Thymus (tissue), 11 donors: ENCODE results near the gene IGF1R. TPM values are rescaled to one million over a fixed set of nuclear protein-coding genes. Genes with fewer than 3 reads are reported as not detected.

Source experiments
- DNase-seq, 9 donors: peaks; one replicate each; pipeline ENCODE4 v3.0.0-alpha.2; 2013; ENCODE audit warnings: low spot score in 9 of 9, low read depth in 6 of 9, missing footprints in 1 of 9
- H3K27ac ChIP-seq, 2 donors: one replicate each; pipeline ENCODE4 v1.5.1; 2013; ENCODE audit warnings: control low read depth in 1 of 2, low read depth in 1 of 2, low read length in 1 of 2, mild to moderate bottlenecking in 1 of 2, moderate library complexity in 1 of 2
- H3K27me3 ChIP-seq, 2 donors: one replicate each; pipeline ENCODE4 v1.5.1; 2013; ENCODE audit warnings: low read length in 1 of 2; ENCODE audit not compliant: control insufficient read depth in 2 of 2, insufficient read depth in 1 of 2
- H3K36me3 ChIP-seq, 2 donors: one replicate each; pipeline ENCODE4 v1.5.1; 2013; ENCODE audit warnings: low read length in 1 of 2, mild to moderate bottlenecking in 1 of 2, moderate library complexity in 1 of 2; ENCODE audit not compliant: control insufficient read depth in 2 of 2, insufficient read depth in 2 of 2
- H3K4me1 ChIP-seq, 2 donors: one replicate each; pipeline ENCODE4 v1.5.1; 2013; ENCODE audit warnings: low read length in 2 of 2; ENCODE audit not compliant: control insufficient read depth in 2 of 2, insufficient read depth in 2 of 2
- H3K4me3 ChIP-seq, 2 donors: one replicate each; pipeline ENCODE4 v1.5.1; 2013; ENCODE audit warnings: low read length in 2 of 2, control low read depth in 1 of 2, mild to moderate bottlenecking in 1 of 2
- H3K9me3 ChIP-seq, 2 donors: one replicate each; pipeline ENCODE4 v1.5.1; 2013; ENCODE audit warnings: low read length in 1 of 2, mild to moderate bottlenecking in 1 of 2; ENCODE audit not compliant: control insufficient read depth in 2 of 2, insufficient read depth in 1 of 2
- WGBS: extraction: QIAGEN DNeasy Blood & Tissue Kit; methylation state at CpG from one replicate; pipeline ENCODE4 v1.1.7; 2013; 5-methylcytosine and 5-hydroxymethylcytosine counted together
- polyA plus RNA-seq: library from polyadenylated mRNA; stranded (reverse); fragments of 200-250 nt; gene quantifications from one replicate; pipeline ENCODE4 v1.2.3, GENCODE V29; 2013
- total RNA-seq: library from RNA; stranded (reverse); fragments of 120-200 nt; gene quantifications from one replicate; pipeline ENCODE4 v1.2.4, GENCODE V29; 2013
- donor health status: healthy.

IGF1R gene
- total and polyA plus RNA-seq, 2 donors, result 10.0 to 11.0 TPM

DNA sequence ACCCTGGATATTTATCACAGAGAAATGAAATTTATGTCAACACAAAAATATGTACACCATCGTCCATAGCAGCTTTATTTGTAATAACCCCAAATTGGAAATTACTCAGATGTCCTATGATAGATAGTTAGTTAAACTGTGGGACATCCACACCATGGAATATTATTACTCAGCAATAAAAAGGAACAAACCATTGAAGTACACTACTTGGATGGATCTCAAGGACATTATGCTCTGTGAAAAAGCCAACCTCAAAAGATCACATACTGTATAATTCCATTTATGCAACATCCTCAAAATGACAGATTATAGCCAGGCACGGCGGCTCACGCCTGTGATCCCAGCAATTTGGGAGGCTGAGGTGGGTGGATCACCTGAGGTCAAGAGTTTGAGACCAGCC, 246.0 kb downstream of the IGF1R start:
- no peak overlapping the region for H3K4me3 ChIP-seq
- 98% methylated on average over 4 of the region's 4 CpGs for WGBS
- H3K9me3 ChIP-seq, result no peaks in the 10 kb centered on the region
- no peaks in the 10 kb centered on the region for H3K27me3 ChIP-seq
- peaks cover 0 to 6% of the 10 kb centered on the region in 2 donors for H3K4me1 ChIP-seq
- no peak overlapping the region for H3K27ac ChIP-seq
- peaks cover 15 to 32% of the 10 kb centered on the region in 2 donors for H3K36me3 ChIP-seq
- DNase-seq, result no peak

DNA sequence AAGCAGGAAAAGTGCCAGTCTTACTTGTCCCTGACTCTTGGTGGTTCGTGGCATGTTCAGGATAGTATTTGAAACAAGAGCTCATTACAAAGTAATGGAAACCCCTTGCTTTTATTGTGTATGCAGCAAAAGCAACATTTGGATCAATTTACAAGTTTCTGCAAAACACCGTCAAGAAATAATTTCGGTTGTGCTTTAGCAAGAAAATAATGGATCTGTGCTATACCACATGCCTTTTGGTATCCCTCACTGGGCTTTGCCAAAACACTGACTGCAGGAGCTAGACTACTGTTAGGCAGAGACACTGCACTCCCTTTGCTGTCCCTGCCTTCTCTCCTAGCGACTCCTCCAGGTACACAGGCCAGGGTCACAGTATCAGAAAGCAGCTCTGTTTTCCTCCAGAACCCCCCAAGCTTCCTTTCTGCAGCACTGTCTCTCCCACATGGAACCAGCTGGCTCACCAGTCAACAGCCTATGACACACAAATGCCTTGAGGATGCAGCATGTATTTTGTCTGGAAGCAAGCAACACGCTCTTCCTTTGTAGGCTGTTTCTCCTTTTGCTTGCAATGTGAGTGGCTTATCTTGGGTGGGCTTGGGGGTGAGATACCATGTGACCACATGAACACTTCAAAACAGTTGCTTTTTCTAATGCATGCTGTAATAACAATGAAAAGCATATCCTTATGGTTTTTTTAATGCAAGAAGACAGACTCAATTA, 247.8 kb downstream of the IGF1R start:
- Histone ChIP-seq H3K4me3 (no peak overlapping the region), H3K27me3 (no peaks in the 10 kb centered on the region), H3K27ac (peak overlapping the region in 1 of 2 donors; percentile 34), H3K4me1 (peaks cover 0 to 8% of the 10 kb centered on the region in 2 donors), H3K9me3 (no peaks in the 10 kb centered on the region), H3K36me3 (peaks cover 20 to 35% of the 10 kb centered on the region in 2 donors)
- DNase-seq, result no peak
- WGBS, result 84% methylated on average over 5 of the region's 5 CpGs

DNA sequence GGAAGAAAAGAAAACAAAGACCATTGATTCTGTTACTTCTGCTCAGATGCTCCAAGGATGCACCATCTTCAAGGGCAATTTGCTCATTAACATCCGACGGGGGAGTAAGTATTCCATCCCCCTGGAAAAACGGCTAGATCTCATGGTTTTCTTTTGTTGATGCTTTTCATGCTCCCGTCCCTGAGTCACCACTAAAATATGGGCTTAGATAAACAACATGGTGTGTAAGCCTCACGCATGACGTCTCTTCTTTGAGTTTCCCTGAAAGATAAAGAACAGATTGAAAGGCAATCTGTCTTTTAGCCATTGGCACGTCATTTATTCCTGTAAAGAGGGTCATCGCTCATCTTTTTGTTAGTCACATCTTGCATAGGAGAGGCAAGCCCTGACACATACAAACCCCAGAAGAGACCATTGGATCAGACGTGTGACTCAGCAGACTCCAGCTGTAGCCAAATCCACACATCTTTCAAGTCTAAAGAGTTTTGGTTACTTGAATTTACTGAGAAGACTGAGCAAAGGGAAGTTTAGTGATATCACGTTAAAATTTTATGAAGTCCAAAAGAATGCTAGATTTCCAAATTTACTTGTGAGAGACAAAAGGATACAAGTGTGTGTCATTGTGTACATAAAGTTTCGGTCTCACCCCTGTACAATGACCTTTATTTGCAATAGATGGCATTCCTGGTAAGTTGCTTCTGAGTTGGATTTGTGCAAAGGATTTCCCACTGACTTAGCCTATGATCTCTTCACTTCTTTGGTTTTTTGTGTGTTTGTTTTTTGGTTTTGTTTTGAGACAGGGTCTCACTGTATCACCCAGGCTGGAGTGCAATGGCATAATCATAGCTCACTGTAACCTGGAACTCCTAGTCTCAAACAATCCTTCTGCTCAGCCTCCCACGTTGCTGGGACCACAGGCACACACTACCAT, 248.7 kb downstream of the IGF1R start:
- DNase-seq, result no peak
- Histone ChIP-seq H3K27me3 (no peaks in the 10 kb centered on the region), H3K27ac (peak overlapping the region; percentile 46 to 48), H3K36me3 (peaks cover 12 to 29% of the 10 kb centered on the region in 2 donors), H3K4me3 (no peak overlapping the region), H3K9me3 (no peaks in the 10 kb centered on the region), H3K4me1 (peaks cover 4 to 16% of the 10 kb centered on the region in 2 donors)
- 92% methylated on average over 12 of the region's 12 CpGs for WGBS

DNA sequence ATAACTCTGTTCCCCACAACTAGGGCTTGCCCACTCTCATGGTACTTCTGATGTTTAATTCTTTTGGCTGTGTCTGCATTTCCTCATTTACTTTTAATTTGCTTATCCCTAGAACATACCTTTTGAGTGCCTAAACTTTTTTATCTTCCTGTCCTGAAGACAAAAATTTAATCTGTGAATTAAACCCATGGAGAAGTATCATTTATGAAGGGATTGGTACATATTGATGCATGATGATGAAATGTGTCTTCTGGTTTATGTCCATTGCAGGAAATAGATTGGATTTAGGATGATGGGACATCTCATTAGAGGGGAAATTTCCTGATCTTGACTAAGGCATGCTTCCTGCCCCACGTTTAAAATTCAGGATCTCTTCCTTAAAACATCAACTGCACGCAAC, 249.8 kb downstream of the IGF1R start:
- 86% methylated on average over 2 of the region's 2 CpGs for WGBS
- Histone ChIP-seq H3K27me3 (no peaks in the 10 kb centered on the region), H3K4me3 (no peak overlapping the region), H3K4me1 (peaks cover 4 to 16% of the 10 kb centered on the region in 2 donors), H3K27ac (no peak overlapping the region), H3K9me3 (no peaks in the 10 kb centered on the region), H3K36me3 (peaks cover 12 to 30% of the 10 kb centered on the region in 2 donors)
- DNase-seq, result no peak

DNA sequence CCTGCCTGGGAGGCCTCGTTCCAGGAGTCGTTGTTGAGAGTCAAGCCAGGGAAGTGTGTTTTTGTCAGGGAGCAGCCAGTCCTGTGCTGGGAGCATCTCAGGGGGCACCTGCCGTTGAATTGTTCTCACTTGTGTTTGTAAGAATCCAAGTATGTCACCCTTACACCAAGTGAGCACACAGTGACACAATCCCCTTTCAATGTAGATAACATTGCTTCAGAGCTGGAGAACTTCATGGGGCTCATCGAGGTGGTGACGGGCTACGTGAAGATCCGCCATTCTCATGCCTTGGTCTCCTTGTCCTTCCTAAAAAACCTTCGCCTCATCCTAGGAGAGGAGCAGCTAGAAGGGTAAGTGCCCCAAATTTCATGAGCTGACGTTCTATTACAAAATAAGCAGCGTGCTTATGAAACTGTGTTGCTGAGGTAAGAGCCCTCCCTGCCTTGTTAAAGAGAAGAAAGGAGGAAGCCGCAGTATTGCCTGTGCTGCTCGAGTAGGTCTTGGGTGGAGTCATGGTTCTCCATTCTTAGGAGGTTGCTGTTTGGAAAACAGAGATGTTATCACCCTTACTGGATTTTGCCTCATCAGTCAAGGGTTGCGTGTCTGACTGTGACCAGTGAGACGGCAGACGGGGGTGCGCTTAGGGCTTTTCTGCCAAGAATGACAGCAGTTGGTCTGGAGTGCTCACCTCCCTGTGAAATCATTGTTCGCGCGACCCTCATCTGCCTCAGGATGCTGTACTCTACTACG, 251.1 kb downstream of the IGF1R start:
- H3K36me3 ChIP-seq, result peaks cover 12 to 33% of the 10 kb centered on the region in 2 donors
- 95% methylated on average over 20 of the region's 20 CpGs for WGBS
- H3K9me3 ChIP-seq, result no peaks in the 10 kb centered on the region
- H3K27ac ChIP-seq, result no peak overlapping the region
- H3K27me3 ChIP-seq, result no peaks in the 10 kb centered on the region
- H3K4me3 ChIP-seq, result no peak overlapping the region
- peaks cover 4 to 20% of the 10 kb centered on the region in 2 donors for H3K4me1 ChIP-seq
- DNase-seq, result no peak

DNA sequence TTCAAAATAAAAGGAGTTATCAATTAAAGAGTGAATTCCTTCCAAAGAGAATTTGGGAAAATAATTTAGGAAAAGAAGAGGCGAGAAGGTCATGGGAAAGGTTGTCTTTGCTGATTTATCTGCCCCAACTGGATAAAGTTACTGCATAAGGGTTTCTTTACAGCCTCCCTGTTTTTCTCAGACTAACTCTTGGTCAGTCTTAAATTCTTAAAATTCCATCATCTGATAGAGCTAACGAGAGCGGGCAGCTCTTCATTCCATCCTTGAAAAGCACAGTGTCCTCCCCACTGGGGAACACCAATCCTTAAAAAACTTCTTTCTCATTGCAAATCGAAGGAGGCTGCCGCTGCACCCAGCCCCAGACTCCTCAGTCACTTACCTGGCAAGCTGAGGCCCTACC, 252.0 kb downstream of the IGF1R start:
- Histone ChIP-seq H3K4me1 (peaks cover 4 to 27% of the 10 kb centered on the region in 2 donors), H3K27ac (no peak overlapping the region), H3K9me3 (no peaks in the 10 kb centered on the region), H3K36me3 (peaks cover 12 to 35% of the 10 kb centered on the region in 2 donors), H3K27me3 (no peaks in the 10 kb centered on the region), H3K4me3 (no peak overlapping the region)
- no peak for DNase-seq
- WGBS, result 94% methylated on average over 5 of the region's 5 CpGs

DNA sequence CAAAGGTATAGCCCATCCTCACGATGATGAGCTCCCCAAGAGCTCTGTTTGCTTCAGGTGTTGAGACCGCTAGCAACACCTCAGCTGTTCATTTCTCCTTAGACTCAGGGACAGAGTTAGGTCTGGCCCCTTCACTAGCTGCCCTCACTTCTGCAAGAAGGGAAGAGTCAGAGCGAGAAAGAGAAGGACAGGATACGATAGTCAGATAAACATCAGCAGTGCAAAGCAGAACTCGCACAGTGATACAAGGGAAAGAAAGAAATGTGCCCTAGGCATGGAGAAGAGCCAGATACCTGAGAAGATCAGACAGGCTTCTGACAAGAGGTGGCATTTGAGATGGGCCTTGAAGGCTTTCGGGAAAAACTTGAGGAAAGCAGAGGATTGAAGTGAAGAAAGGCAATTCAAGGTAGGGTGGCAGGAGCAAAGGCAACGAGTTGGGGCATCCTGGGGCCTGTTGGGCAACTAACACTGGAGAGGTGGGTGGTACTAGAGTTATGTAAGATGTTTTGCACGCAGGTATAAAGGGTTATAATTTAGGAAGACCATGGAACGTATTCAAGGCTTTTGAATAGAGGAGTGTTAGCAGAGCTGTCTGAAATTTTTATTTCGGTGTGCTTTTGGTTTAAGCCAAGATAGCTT, 253.2 kb downstream of the IGF1R start:
- Histone ChIP-seq H3K36me3 (peaks cover 11 to 30% of the 10 kb centered on the region in 2 donors), H3K4me1 (peaks cover 4 to 30% of the 10 kb centered on the region in 2 donors), H3K27ac (peak overlapping the region in 1 of 2 donors; percentile 6), H3K9me3 (no peaks in the 10 kb centered on the region), H3K4me3 (no peak overlapping the region), H3K27me3 (no peaks in the 10 kb centered on the region)
- WGBS, result 61% methylated on average over 10 of the region's 10 CpGs
- DNase-seq, result peak in 2 of 9 donors; percentile 26 to 40

DNA sequence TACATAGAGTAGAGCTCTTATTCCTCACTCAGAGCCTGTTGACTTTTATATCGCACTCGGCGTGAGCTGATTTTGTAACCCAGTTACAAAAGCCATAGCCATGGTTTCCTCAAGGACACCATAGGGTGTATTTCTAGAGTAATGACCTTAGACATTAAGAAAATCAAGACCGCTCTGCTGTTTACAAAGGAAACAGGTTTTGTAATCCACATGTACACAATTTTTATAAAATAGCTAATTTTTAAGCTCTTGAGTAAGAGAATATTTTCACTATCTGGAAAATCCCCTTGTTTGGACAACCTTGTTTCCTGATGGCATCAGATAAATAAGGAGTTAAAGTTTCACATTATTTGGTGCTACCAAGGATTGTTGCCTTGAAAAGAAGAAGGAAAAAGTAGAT, 254.6 kb downstream of the IGF1R start:
- peak overlapping the region in 1 of 2 donors; percentile 67 for H3K27ac ChIP-seq
- H3K4me1 ChIP-seq, result peaks cover 10 to 41% of the 10 kb centered on the region in 2 donors
- H3K27me3 ChIP-seq, result no peaks in the 10 kb centered on the region
- DNase-seq, result no peak
- peaks cover 12 to 26% of the 10 kb centered on the region in 2 donors for H3K36me3 ChIP-seq
- H3K9me3 ChIP-seq, result no peaks in the 10 kb centered on the region
- WGBS, result 97% methylated on average over 4 of the region's 4 CpGs
- no peak overlapping the region for H3K4me3 ChIP-seq
